Bronchial epithelial cell (primary cell): ENCODE results near the gene HORMAD2. TPM values are rescaled to one million over a fixed set of nuclear protein-coding genes. Genes with fewer than 3 reads are reported as not detected.

Experiments
- DNase-seq: peaks from one replicate; pipeline ENCODE4 v3.0.0-alpha.2; 2010; ENCODE audit warnings: low read depth
- FAIRE-seq: peaks from 2 replicates; lab custom pipeline; 2011; peaks lifted over from hg19 to GRCh38; lab: Jason Lieb, UNC
- H3K27me3 ChIP-seq: 2 replicates; pipeline ENCODE4 v1.5.1; 2011; ENCODE audit warnings: low read length; ENCODE audit not compliant: control insufficient read depth, insufficient read depth
- H3K36me3 ChIP-seq: 2 replicates; pipeline ENCODE4 v1.5.1; 2011; ENCODE audit warnings: low read length; ENCODE audit not compliant: control insufficient read depth, insufficient read depth
- H3K4me3 ChIP-seq: 2 replicates; pipeline ENCODE4 v1.5.1; 2011; ENCODE audit warnings: mild to moderate bottlenecking, low read depth, low read length, control low read depth
- total RNA-seq: library from RNA; depleted of rRNA; stranded (reverse); fragments of >200 nt; gene quantifications from 2 replicates; pipeline ENCODE4 v1.2.1, GENCODE V29; 2014
- TF ChIP-seq, protein P1 (sequence below): IDR thresholded peaks from 2 replicates; pipeline ENCODE4 v1.5.1; 2011; ENCODE audit warnings: mild to moderate bottlenecking, moderate library complexity, low read length, control low read depth, inconsistent platforms; ENCODE audit not compliant: insufficient read depth, severe bottlenecking

Gene HORMAD2
- total RNA-seq, 1 donor from 2014 or later = not detected

DNA sequence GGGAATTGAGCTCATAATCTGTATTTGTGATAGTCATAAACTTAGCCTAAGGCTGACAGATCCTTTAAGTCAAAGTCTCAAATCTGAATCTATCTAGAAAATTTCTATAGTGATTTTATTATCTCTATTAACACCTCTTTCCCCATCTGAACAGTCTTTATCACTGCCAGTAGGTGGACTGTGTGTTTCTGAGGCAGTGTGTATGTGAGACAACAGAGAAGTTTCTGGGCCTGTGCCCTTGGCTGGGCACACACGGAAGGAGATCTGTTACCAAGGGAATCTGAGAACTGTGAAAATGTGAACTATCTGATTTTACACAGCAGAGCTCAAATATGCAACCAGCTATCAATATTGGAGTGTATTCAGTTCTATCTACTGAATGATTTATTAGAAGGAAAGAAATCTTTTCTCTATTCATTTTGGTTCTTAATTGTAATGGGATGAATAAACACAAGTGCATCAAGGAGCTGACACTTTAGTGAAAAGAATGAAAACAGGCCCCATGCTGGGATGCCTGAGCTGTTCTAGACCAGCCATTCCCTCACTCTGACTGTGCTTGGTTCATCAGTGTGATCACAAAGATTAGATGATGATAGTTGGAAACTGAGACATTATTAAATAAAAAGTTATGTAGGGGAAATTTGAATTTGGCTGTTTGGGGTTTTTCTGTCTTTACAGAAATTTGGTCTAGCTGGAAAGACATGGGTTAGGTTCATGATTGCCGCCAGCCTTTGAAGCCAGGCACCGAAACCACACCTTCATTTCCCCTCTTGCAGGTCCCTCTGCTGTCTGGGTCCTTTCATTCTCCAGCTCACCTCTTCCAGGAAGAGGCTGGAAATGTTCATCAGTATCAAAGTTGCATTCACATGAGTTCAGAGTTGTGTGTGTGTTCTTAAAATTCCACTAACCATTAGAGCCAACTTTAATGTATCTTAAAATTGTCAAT is 98.2 kb downstream of the HORMAD2 start:
- TF ChIP-seq, protein P1, sequence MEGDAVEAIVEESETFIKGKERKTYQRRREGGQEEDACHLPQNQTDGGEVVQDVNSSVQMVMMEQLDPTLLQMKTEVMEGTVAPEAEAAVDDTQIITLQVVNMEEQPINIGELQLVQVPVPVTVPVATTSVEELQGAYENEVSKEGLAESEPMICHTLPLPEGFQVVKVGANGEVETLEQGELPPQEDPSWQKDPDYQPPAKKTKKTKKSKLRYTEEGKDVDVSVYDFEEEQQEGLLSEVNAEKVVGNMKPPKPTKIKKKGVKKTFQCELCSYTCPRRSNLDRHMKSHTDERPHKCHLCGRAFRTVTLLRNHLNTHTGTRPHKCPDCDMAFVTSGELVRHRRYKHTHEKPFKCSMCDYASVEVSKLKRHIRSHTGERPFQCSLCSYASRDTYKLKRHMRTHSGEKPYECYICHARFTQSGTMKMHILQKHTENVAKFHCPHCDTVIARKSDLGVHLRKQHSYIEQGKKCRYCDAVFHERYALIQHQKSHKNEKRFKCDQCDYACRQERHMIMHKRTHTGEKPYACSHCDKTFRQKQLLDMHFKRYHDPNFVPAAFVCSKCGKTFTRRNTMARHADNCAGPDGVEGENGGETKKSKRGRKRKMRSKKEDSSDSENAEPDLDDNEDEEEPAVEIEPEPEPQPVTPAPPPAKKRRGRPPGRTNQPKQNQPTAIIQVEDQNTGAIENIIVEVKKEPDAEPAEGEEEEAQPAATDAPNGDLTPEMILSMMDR = no peak
- H3K36me3 ChIP-seq = no peaks in the 10 kb centered on the region
- no peak overlapping the region for H3K4me3 ChIP-seq
- FAIRE-seq (no peak), DNase-seq (no peak)
- H3K27me3 ChIP-seq = no peaks in the 10 kb centered on the region

DNA sequence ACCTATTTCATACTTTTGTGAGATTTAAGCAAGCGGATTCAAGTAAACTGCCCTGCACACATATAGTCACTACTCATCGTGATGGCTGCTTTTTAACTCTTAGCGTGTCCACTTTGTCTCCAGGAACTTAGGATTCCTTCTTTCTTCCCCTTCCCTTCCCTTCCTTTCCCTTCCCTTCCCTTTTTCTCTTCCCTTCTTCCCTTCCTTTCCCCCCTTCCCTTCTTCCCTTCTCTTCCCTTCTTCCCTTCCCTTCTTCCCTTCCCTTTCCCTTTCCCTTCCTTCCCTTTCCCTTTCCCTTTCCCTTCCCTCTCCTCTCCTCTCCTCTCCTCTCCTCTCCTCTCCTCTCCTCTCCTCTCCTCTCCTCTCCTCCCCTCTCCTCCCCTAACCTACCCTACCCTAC is 100.4 kb downstream of the HORMAD2 start:
- H3K36me3 ChIP-seq = no peaks in the 10 kb centered on the region
- FAIRE-seq (no peak), DNase-seq (no peak)
- TF ChIP-seq, protein P1 = no peak
- no peak overlapping the region for H3K4me3 ChIP-seq
- no peaks in the 10 kb centered on the region for H3K27me3 ChIP-seq

DNA sequence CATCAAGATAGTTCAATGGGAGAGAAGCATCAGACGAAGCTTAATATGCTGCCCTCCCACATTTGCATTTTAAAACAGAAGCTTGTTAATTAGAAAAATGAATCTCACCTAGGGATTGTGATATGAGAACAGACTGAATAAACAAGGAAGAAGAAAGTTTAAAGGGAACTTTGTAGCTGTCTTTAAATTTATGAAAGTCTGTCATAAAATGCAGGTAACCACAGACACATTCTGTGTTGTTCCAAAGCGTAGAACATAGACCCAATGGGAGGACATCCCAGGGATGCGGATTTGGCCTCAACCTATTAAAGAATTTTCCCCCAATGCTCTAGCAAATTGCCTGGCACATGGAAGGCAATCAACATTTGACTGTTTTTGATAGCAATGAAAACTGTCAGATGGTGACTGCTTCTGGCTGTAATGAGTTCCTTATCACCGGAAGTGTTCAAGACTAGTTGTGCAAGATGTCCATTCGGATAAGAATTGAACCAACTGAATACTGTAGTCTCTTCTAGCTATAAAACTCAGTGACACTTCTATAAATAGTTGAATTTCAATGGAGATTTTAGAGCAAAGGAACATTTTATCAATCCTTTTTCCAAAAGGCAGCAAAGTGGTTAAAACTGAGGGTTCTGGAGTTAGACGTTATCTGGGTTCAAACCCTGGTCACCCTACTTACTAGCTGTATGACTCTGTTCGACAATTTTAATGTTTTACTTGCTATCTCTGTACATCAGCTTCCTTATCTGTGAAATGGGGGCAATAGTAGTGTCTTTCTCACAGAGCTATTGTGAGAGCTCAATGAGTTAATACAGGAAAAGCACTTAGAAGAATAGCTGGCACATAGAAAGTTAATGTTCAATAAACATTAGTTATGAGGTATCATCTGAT is 101.4 kb downstream of the HORMAD2 start:
- DNase-seq (no peak), FAIRE-seq (no peak)
- no peak overlapping the region for H3K4me3 ChIP-seq
- TF ChIP-seq, protein P1 = no peak
- no peaks in the 10 kb centered on the region for H3K27me3 ChIP-seq
- H3K36me3 ChIP-seq = no peaks in the 10 kb centered on the region

DNA sequence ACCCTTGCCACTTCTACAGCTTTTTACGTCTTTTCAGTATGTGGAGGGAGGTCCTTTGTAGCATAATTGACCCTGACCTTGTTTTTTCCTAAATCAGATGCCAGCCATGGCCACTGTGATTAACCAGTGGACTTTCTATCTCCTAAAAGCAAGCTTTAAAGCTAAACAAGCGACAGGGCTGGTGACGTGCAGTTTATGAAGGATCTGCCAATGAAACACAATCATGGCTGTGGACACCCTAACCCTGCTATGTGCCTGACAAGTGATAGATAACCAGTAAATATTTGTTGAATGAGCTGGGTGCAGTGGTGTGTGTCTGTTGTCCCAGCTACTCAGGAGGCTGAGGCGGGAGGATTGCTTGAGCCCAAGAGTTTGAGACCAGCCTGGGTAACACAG is 102.1 kb downstream of the HORMAD2 start:
- Histone ChIP-seq H3K36me3 (no peaks in the 10 kb centered on the region), H3K4me3 (no peak overlapping the region), H3K27me3 (no peaks in the 10 kb centered on the region)
- TF ChIP-seq, protein P1 = no peak
- FAIRE-seq = no peak
- no peak for DNase-seq

DNA sequence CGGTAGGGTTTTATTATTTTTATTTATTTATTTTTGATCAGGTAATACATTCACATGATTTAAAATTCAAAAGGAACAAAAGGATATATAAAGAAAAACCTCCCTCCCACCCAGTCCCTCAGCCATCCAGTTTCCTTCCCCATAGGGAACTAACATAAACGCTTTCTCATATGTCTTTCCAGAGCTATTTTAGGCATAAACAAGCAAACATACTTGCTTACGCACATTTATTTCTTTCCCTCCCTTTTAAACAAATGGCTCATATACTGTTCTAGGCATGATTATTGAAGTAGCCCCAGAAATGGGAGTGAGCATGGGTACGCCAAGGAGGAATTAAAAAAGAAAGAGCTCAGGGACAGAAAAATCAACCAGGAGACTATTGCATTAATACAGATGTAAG is 102.6 kb downstream of the HORMAD2 start:
- FAIRE-seq (no peak), DNase-seq (no peak)
- Histone ChIP-seq H3K4me3 (no peak overlapping the region), H3K27me3 (no peaks in the 10 kb centered on the region), H3K36me3 (no peaks in the 10 kb centered on the region)
- TF ChIP-seq, protein P1 = no peak
